ENCODE data around the gene DMAC2.
"Not testable (repeated sequence)": the region's sequence is repeated elsewhere in the genome, so short reads cannot be mapped to it uniquely, and the experiment has no call there.

Gene DMAC2

GRCh38 chr19:41398050-41398418 lies 41.7 kb downstream of the DMAC2 start:
- DNase-seq, result no peak

- DNase-seq, result peak; percentile 100
Observed at GRCh38 chr19:41397086-41398049, 42.3 kb downstream of the DMAC2 start, which contains the start of the genes BCKDHA and EXOSC5. TSS of gene BCKDHA (plus strand) at chr19:41397818. CDS start at chr19:41397828, 10 bp downstream. TSS of gene EXOSC5 (minus strand) at chr19:41397359. CDS start at chr19:41397328, 31 bp downstream.

- DNase-seq, result no peak
Observed at GRCh38 chr19:41395355-41395754, 44.4 kb downstream of the DMAC2 start.

GRCh38 chr19:41392775-41393174 lies 46.9 kb downstream of the DMAC2 start:
- DNase-seq, result no peak

GRCh38 chr19:41391618-41392017 lies 48.1 kb downstream of the DMAC2 start:
- DNase-seq, result no peak

GRCh38 chr19:41386442-41386841 lies 53.3 kb downstream of the DMAC2 start:
- no peak for DNase-seq

GRCh38 chr19:41384351-41384750 lies 55.4 kb downstream of the DMAC2 start:
- DNase-seq, result no peak

- DNase-seq, result not testable (repeated sequence)
Observed at GRCh38 chr19:41381536-41381935, 58.2 kb downstream of the DMAC2 start.
